Stimulated activated naive CD8-positive, alpha-beta T cell treated with anti-CD3 and anti-CD28 coated beads, Interleukin-15, Interleukin-2, amounts not matched to agents 100 ng/mL and 50 ng/mL, for 24 hours (primary cell): ENCODE measurements around the gene HOOK2.
A peak's percentile ranks its signal among the peaks of the same experiment; 100 is the strongest.

Experiments
- H3K27ac Mint-ChIP-seq: one replicate; pipeline ENCODE4 v1.8.0; 2021; ENCODE audit warnings: mild to moderate bottlenecking, mixed read lengths
- H3K27me3 Mint-ChIP-seq: one replicate; pipeline ENCODE4 v1.8.0; 2021; ENCODE audit warnings: mixed read lengths
- H3K36me3 Mint-ChIP-seq: one replicate; pipeline ENCODE4 v1.8.0; 2021; ENCODE audit warnings: low read depth, mixed read lengths
- H3K4me1 Mint-ChIP-seq: one replicate; pipeline ENCODE4 v1.8.0; 2021; ENCODE audit warnings: low read depth, mixed read lengths
- H3K4me3 Mint-ChIP-seq: one replicate; pipeline ENCODE4 v1.8.0; 2021; ENCODE audit warnings: mild to moderate bottlenecking, mixed read lengths
- H3K9me3 Mint-ChIP-seq: one replicate; pipeline ENCODE4 v1.8.0; 2021; ENCODE audit warnings: mixed read lengths

The HOOK2 gene

GRCh38 chr19:12779162-12779993, 4.0 kb upstream of the HOOK2 start:
- Mint-ChIP-seq H3K27me3 (no peaks in the 10 kb centered on the region), H3K9me3 (no peaks in the 10 kb centered on the region), H3K4me1 (peaks cover 36% of the 10 kb centered on the region), H3K36me3 (no peaks in the 10 kb centered on the region), H3K27ac (peak overlapping the region; percentile 91), H3K4me3 (peak overlapping the region; percentile 67)

GRCh38 chr19:12778905-12779161, 3.5 kb upstream of the HOOK2 start:
- Mint-ChIP-seq H3K36me3 (no peaks in the 10 kb centered on the region), H3K4me1 (peaks cover 38% of the 10 kb centered on the region), H3K27me3 (no peaks in the 10 kb centered on the region), H3K27ac (peak overlapping the region; percentile 91), H3K4me3 (peak overlapping the region; percentile 89), H3K9me3 (no peaks in the 10 kb centered on the region)

- Mint-ChIP-seq H3K4me1 (peaks cover 43% of the 10 kb centered on the region), H3K27ac (peak overlapping the region; percentile 91), H3K36me3 (no peaks in the 10 kb centered on the region)
Measured at GRCh38 chr19:12778017-12778904, 2.9 kb upstream of the HOOK2 start.

GRCh38 chr19:12777217-12778016, 2.1 kb upstream of the HOOK2 start:
- Mint-ChIP-seq H3K27ac (peak overlapping the region; percentile 91), H3K4me3 (peak overlapping the region; percentile 89), H3K9me3 (no peaks in the 10 kb centered on the region), H3K27me3 (no peaks in the 10 kb centered on the region), H3K4me1 (peaks cover 43% of the 10 kb centered on the region), H3K36me3 (no peaks in the 10 kb centered on the region)

More at GRCh38 chr19:12778017-12778904, 2.9 kb upstream of the HOOK2 start:
- H3K4me3 Mint-ChIP-seq, result peak overlapping the region; percentile 89
- no peaks in the 10 kb centered on the region for H3K27me3 Mint-ChIP-seq
- no peaks in the 10 kb centered on the region for H3K9me3 Mint-ChIP-seq

- no peak overlapping the region for H3K4me3 Mint-ChIP-seq
- no peaks in the 10 kb centered on the region for H3K36me3 Mint-ChIP-seq
- no peaks in the 10 kb centered on the region for H3K27me3 Mint-ChIP-seq
- no peak overlapping the region for H3K27ac Mint-ChIP-seq
- peaks cover 20% of the 10 kb centered on the region for H3K4me1 Mint-ChIP-seq
- H3K9me3 Mint-ChIP-seq, result no peaks in the 10 kb centered on the region
Measured at GRCh38 chr19:12773571-12773970, 1.8 kb downstream of the HOOK2 start.

GRCh38 chr19:12772323-12772722, 3.0 kb downstream of the HOOK2 start:
- H3K4me1 Mint-ChIP-seq, result peaks cover 13% of the 10 kb centered on the region
- no peaks in the 10 kb centered on the region for H3K27me3 Mint-ChIP-seq
- no peaks in the 10 kb centered on the region for H3K36me3 Mint-ChIP-seq
- H3K27ac Mint-ChIP-seq, result no peak overlapping the region
- H3K9me3 Mint-ChIP-seq, result no peaks in the 10 kb centered on the region
- H3K4me3 Mint-ChIP-seq, result no peak overlapping the region

- Mint-ChIP-seq H3K9me3 (no peaks in the 10 kb centered on the region), H3K4me1 (peaks cover 11% of the 10 kb centered on the region), H3K36me3 (no peaks in the 10 kb centered on the region), H3K27ac (no peak overlapping the region), H3K27me3 (no peaks in the 10 kb centered on the region), H3K4me3 (no peak overlapping the region)
Measured at GRCh38 chr19:12770922-12771321, 4.4 kb downstream of the HOOK2 start.

- no peaks in the 10 kb centered on the region for H3K9me3 Mint-ChIP-seq
- H3K36me3 Mint-ChIP-seq, result no peaks in the 10 kb centered on the region
- peak overlapping the region; percentile 20 for H3K4me3 Mint-ChIP-seq
- peaks cover 11% of the 10 kb centered on the region for H3K4me1 Mint-ChIP-seq
- no peak overlapping the region for H3K27ac Mint-ChIP-seq
- H3K27me3 Mint-ChIP-seq, result no peaks in the 10 kb centered on the region
Measured at GRCh38 chr19:12769689-12770088, 5.7 kb downstream of the HOOK2 start.

- no peak overlapping the region for H3K27ac Mint-ChIP-seq
- peaks cover 4% of the 10 kb centered on the region for H3K4me1 Mint-ChIP-seq
Measured at GRCh38 chr19:12767666-12768065, 7.7 kb downstream of the HOOK2 start.

GRCh38 chr19:12767150-12767549, 8.2 kb downstream of the HOOK2 start:
- H3K4me1 Mint-ChIP-seq, result peaks cover 4% of the 10 kb centered on the region
- no peaks in the 10 kb centered on the region for H3K9me3 Mint-ChIP-seq
- H3K36me3 Mint-ChIP-seq, result no peaks in the 10 kb centered on the region
- no peaks in the 10 kb centered on the region for H3K27me3 Mint-ChIP-seq
- H3K27ac Mint-ChIP-seq, result no peak overlapping the region
- H3K4me3 Mint-ChIP-seq, result no peak overlapping the region

More at GRCh38 chr19:12767666-12768065, 7.7 kb downstream of the HOOK2 start:
- Mint-ChIP-seq H3K36me3 (no peaks in the 10 kb centered on the region), H3K27me3 (no peaks in the 10 kb centered on the region), H3K9me3 (no peaks in the 10 kb centered on the region), H3K4me3 (no peak overlapping the region)

- Mint-ChIP-seq H3K36me3 (no peaks in the 10 kb centered on the region), H3K27me3 (no peaks in the 10 kb centered on the region), H3K4me1 (peaks cover 4% of the 10 kb centered on the region), H3K27ac (no peak overlapping the region), H3K4me3 (no peak overlapping the region), H3K9me3 (no peaks in the 10 kb centered on the region)
Measured at GRCh38 chr19:12766051-12766521, 9.3 kb downstream of the HOOK2 start.

- Mint-ChIP-seq H3K4me3 (no peak overlapping the region), H3K9me3 (no peaks in the 10 kb centered on the region), H3K27me3 (no peaks in the 10 kb centered on the region), H3K36me3 (no peaks in the 10 kb centered on the region), H3K27ac (no peak overlapping the region), H3K4me1 (peaks cover 4% of the 10 kb centered on the region)
Measured at GRCh38 chr19:12764698-12765097, 10.7 kb downstream of the HOOK2 start.

GRCh38 chr19:12763100-12763499, 12.3 kb downstream of the HOOK2 start:
- H3K4me3 Mint-ChIP-seq, result no peak overlapping the region
- H3K4me1 Mint-ChIP-seq, result peaks cover 4% of the 10 kb centered on the region
- H3K36me3 Mint-ChIP-seq, result no peaks in the 10 kb centered on the region
- no peaks in the 10 kb centered on the region for H3K9me3 Mint-ChIP-seq
- H3K27ac Mint-ChIP-seq, result no peak overlapping the region
- peaks cover 4% of the 10 kb centered on the region for H3K27me3 Mint-ChIP-seq

- H3K4me3 Mint-ChIP-seq, result no peak overlapping the region
- H3K27me3 Mint-ChIP-seq, result peaks cover 14% of the 10 kb centered on the region
- H3K9me3 Mint-ChIP-seq, result no peaks in the 10 kb centered on the region
- peaks cover 6% of the 10 kb centered on the region for H3K4me1 Mint-ChIP-seq
- no peak overlapping the region for H3K27ac Mint-ChIP-seq
- no peaks in the 10 kb centered on the region for H3K36me3 Mint-ChIP-seq
Measured at GRCh38 chr19:12759686-12760085, 15.7 kb downstream of the HOOK2 start.
